Islet precursor cell (in vitro differentiated cells): ENCODE measurements around the gene FGF18.
"Not testable (repeated sequence)": the region's sequence is repeated elsewhere in the genome, so short reads cannot be mapped to it uniquely, and the experiment has no call there.

ENCODE experiments used
- DNase-seq: peaks from one replicate; pipeline ENCODE4 v3.0.0-alpha.2; 2018

FGF18 gene

DNA sequence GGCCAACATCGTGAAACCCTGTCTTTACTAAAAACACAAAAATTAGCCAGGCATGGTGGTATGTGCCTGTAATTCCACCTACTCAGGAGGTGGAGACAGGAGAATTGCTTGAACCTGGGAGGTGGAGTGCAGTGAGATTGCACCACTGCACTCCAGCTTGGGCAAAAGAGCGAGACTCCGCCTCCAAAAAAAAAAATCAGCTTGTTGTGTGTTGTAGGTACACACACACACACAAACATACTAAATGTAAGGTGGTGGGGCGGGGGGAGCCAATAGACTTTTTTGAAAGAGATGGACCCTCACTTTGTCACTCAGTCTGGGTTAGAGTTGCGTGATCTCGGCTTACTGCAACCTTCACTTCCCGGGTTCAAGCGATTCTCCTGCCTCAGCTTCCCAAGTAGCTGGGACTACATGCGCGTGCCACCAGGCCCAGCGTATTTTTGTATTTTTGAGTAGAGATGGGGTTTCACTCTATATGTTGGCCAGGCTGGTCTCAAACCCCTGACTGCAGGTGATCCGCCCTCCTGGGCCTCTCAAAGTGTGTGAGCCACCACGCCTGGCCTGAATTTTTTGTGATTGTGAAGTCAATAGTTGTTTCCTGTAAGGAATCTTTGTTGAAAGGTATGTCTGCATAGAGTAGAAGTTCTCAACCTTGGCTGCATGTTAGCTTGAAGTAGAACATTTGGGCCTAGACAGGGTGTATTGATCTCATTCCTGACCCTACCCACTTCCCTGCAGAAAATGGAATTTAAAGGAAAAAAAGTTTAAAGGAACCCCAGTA is 18.1 kb upstream of the FGF18 start:
- DNase-seq = no peak

- DNase-seq = not testable (repeated sequence)
These were observed 16.7 kb upstream of the FGF18 start for GRCh38 chr5:171402751-171403150.

DNA sequence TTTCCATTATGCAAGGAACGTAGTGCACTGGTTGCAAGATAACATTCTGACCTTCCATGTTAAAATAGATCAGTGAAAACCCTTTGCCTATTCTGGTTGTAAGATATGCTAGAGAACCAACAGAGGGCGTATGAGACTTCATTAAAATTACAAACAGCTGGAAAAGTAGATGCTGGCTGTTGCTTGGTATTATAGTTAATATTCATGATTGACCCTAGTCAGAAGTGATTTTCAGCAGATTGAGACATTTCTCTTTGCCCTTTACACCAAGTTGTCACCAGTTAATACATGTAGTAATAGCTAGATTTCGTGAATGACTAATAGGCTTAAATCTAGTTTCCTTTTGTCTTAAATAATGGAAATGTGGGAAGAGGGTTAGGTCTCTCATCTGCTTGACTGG is 13.8 kb upstream of the FGF18 start:
- no peak for DNase-seq

DNA sequence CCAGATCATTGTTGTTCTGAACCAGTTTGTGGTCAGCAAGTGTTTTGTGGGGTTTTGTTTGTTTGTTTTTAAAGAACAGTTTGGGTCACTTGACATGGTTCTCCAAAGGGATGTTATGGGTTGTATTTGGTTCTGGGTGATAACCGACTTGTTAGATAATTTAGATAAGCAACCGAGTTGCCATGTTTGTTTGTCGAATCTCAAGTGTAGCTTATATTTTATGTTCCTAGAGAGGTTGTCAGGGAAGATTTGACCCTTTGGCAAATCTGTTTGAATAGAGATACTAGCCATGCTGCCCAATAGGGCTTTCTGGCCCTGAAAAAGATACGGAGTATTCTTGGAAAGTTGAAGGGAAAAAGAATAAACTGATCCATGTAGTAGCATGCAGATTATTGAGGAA is 12.2 kb upstream of the FGF18 start:
- no peak for DNase-seq

- DNase-seq = no peak
These were observed 10.0 kb upstream of the FGF18 start for GRCh38 chr5:171409164-171410136.

DNA sequence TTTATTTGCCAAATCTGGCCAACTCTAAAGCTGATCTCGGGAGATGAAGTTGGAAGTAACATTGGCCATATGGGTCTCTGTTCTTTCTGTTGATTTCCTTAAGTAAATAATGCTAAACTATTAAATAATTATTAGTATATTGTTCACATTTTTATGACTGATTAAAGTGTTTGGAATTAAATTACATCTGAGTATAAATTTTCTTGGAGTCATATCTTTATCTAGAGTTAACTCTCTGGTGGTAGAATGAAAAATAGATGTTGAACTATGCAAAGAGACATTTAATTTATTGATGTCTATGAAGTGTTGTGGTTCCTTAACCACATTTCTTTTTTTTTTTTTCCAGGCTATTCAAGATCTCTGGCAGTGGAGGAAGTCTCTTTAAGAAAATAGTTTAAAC is 9.3 kb upstream of the FGF18 start:
- no peak for DNase-seq

DNA sequence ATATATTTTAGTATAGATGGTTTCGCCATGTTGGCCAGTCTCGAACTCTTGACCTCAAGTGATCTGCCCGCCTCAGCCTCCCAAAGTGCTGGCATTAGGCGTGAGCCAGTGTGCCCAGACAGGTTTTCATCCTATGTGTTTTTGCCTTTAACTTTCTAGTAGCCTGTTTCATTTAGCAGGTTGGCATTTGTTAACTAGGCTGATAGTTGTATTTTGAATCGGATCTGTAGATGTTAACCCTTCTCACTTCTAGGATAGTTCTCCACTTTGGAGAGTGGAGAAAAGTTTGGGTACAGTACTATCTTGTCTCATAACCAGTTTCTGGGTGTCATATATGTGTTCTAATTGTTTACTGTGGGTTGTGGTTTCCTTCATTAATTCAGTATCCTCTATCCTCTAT is 7.3 kb upstream of the FGF18 start:
- no peak for DNase-seq

GRCh38 chr5:171413153-171413910 is 6.1 kb upstream of the FGF18 start:
- DNase-seq = no peak

DNA sequence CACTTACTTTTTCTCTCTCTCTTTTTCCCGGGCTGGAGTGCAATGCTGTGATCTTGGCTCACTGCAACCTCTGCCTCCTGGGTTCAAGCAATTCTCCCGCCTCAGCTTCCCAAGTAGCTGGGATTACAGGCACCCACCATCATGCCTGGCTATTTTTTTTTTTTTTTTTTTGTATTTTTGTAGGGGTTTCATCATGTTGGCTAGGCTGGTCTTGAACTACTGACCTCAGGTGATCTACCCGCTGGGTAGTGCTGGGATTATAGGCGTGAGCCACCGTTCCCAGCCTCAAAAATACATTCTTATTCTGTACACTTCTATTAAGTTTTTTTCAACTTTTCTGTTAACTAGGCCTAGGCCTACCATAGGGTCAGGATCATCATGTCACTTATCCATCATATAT is 5.5 kb upstream of the FGF18 start:
- DNase-seq = not testable (repeated sequence)

DNA sequence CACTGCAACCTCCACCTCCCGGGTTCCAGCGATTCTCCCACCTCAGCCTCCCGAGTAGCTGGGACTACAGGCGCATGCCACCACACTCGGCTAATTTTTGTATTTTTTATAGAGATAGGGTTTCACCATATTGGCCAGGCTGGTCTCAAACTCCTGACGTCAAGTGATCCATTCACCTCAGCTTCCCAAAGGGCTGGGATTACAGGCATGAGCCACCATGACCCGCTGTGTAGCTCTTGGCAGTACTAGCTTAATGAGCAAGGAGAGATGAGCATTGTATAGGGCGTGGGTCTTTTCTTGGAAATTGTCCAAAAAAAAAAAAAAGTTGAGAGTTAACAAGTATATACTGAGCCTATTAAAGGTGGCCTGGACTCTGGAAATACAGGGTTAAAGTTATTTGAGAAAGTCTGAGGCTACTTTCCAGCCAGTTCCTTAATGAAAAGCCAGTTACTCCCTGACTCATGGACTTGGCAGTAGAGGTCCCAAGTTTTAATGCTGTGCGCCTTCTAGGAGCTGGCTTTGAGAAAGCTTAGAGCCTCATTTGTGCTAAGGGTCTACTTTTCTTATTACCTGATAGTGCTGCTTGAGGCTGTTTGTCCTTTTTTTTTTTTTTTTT is 4.2 kb upstream of the FGF18 start:
- DNase-seq = no peak

GRCh38 chr5:171416160-171417049 is 3.0 kb upstream of the FGF18 start:
- peak; percentile 44 for DNase-seq

GRCh38 chr5:171418316-171418981 is 998 bp upstream of the FGF18 start:
- DNase-seq = peak; percentile 98

GRCh38 chr5:171419688-171420430 is 412 bp downstream of the FGF18 start:
- peak; percentile 71 for DNase-seq

GRCh38 chr5:171420431-171421241 is 1.2 kb downstream of the FGF18 start:
- DNase-seq = peak; percentile 64

GRCh38 chr5:171421331-171422262 is 2.1 kb downstream of the FGF18 start:
- DNase-seq = peak; percentile 46

DNA sequence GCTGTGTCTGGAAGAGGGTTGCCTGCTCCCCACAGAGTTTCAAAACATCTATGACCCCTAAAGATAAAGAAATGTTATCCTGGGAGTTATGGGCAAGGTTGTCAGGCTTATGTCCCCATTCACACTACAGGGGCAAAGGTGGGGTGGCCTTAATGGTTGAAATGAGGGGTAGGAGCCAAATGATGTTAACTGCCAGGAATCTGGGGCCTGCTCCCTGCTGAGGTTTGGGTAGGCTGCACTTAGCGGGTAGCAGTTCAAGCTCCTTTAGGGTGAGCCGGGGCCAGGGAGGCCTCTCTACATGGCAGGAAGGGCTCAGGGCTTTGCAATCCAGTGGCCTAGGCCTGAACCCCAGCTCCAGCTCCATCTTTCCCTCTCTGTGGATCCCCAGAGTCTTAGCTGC is 3.0 kb downstream of the FGF18 start:
- DNase-seq = no peak

GRCh38 chr5:171422902-171423663 is 3.6 kb downstream of the FGF18 start:
- DNase-seq = peak; percentile 55
